ENCODE measurements around the gene DIAPH1.
A peak's percentile ranks its signal among the peaks of the same experiment; 100 is the strongest.

The DIAPH1 gene

GRCh38 chr5:141618804-141619554, at the start of gene DIAPH1:
TSS of gene DIAPH1 (minus strand) at chr5:141619000. CDS start at chr5:141618914, 86 bp downstream.
- in situ Hi-C loops (cut with MboI; ENCODE audit: low sequenced_read_pairs, unreplicated experiment), result no loop called here
- peak; percentile 96 for DNase-seq (ENCODE audit: low spot score)
- TF ChIP-seq CTCF (IDR thresholded peaks at IDR 0.05; ENCODE audit: borderline replicate concordance, control extremely low read depth, extremely low read depth, insufficient read depth, missing control alignments), result peak; percentile 96

- no peak for DNase-seq (ENCODE audit: low spot score)
- no peak for TF ChIP-seq CTCF (IDR thresholded peaks at IDR 0.05; ENCODE audit: borderline replicate concordance, control extremely low read depth, extremely low read depth, insufficient read depth, missing control alignments)
- in situ Hi-C loops (cut with MboI; ENCODE audit: low sequenced_read_pairs, unreplicated experiment), result no loop called here
Measured at GRCh38 chr5:141665995-141666940, 47.5 kb upstream of the DIAPH1 start.

- TF ChIP-seq CTCF (IDR thresholded peaks at IDR 0.05; ENCODE audit: borderline replicate concordance, control extremely low read depth, extremely low read depth, insufficient read depth, missing control alignments), result peak; percentile 87
- DNase-seq (ENCODE audit: low spot score), result peak; percentile 90
- in situ Hi-C loops (cut with MboI; ENCODE audit: low sequenced_read_pairs, unreplicated experiment), result no loop called here
Measured at GRCh38 chr5:141664733-141665461, 46.1 kb upstream of the DIAPH1 start.

GRCh38 chr5:141663506-141663905, 44.7 kb upstream of the DIAPH1 start:
- in situ Hi-C loops (cut with MboI; ENCODE audit: low sequenced_read_pairs, unreplicated experiment), result no loop called here
- no peak for DNase-seq (ENCODE audit: low spot score)
- no peak for TF ChIP-seq CTCF (IDR thresholded peaks at IDR 0.05; ENCODE audit: borderline replicate concordance, control extremely low read depth, extremely low read depth, insufficient read depth, missing control alignments)

- no peak for DNase-seq (ENCODE audit: low spot score)
- in situ Hi-C loops (cut with MboI; ENCODE audit: low sequenced_read_pairs, unreplicated experiment), result no loop called here
- TF ChIP-seq CTCF (IDR thresholded peaks at IDR 0.05; ENCODE audit: borderline replicate concordance, control extremely low read depth, extremely low read depth, insufficient read depth, missing control alignments), result no peak
Measured at GRCh38 chr5:141662028-141662427, 43.2 kb upstream of the DIAPH1 start.

GRCh38 chr5:141657937-141658545, 39.2 kb upstream of the DIAPH1 start:
- DNase-seq (ENCODE audit: low spot score), result peak; percentile 67
- in situ Hi-C loops (cut with MboI; ENCODE audit: low sequenced_read_pairs, unreplicated experiment), result no loop called here
- no peak for TF ChIP-seq CTCF (IDR thresholded peaks at IDR 0.05; ENCODE audit: borderline replicate concordance, control extremely low read depth, extremely low read depth, insufficient read depth, missing control alignments)
